ENCODE data around the gene WDFY4. TPM values are rescaled to one million over a fixed set of nuclear protein-coding genes. Genes with fewer than 3 reads are reported as not detected.

Gene WDFY4
- total RNA-seq, 1 donor from 2014 or later: not detected

GRCh38 chr10:48938990-48939536 lies 254.4 kb downstream of the WDFY4 start:
- no peak for TF ChIP-seq CTCF (IDR thresholded peaks at IDR 0.05; ENCODE audit: insufficient read depth, low read length, poor library complexity, severe bottlenecking)
- Histone ChIP-seq H3K4me3 (ENCODE audit: low read depth, low read length) (no peak overlapping the region), H3K27me3 (ENCODE audit: control insufficient read depth, insufficient read depth, low read length) (peaks cover 2% of the 10 kb centered on the region), H3K36me3 (ENCODE audit: control insufficient read depth, insufficient read depth, low read length) (no peaks in the 10 kb centered on the region)
- DNase-seq (ENCODE audit: low read depth): no peak

GRCh38 chr10:48939790-48940325 lies 255.2 kb downstream of the WDFY4 start, which contains the start of gene LRRC18:
Gene LRRC18 (minus strand): TSS chr10:48939840. CDS start chr10:48914155, 25,685 bp downstream.
- TF ChIP-seq CTCF (IDR thresholded peaks at IDR 0.05; ENCODE audit: insufficient read depth, low read length, poor library complexity, severe bottlenecking): no peak
- Histone ChIP-seq H3K27me3 (ENCODE audit: control insufficient read depth, insufficient read depth, low read length) (peaks cover 2% of the 10 kb centered on the region), H3K36me3 (ENCODE audit: control insufficient read depth, insufficient read depth, low read length) (no peaks in the 10 kb centered on the region), H3K4me3 (ENCODE audit: low read depth, low read length) (no peak within 1 kb of the TSS)
- DNase-seq (ENCODE audit: low read depth): no peak

- H3K27me3 ChIP-seq (ENCODE audit: control insufficient read depth, insufficient read depth, low read length): no peaks in the 10 kb centered on the region
- TF ChIP-seq CTCF (IDR thresholded peaks at IDR 0.05; ENCODE audit: insufficient read depth, low read length, poor library complexity, severe bottlenecking): no peak
Observed at GRCh38 chr10:48940372-48940771, 255.7 kb downstream of the WDFY4 start.

GRCh38 chr10:48940958-48941357 lies 256.3 kb downstream of the WDFY4 start:
- no peak for DNase-seq (ENCODE audit: low read depth)
- Histone ChIP-seq H3K36me3 (ENCODE audit: control insufficient read depth, insufficient read depth, low read length) (no peaks in the 10 kb centered on the region), H3K27me3 (ENCODE audit: control insufficient read depth, insufficient read depth, low read length) (no peaks in the 10 kb centered on the region), H3K4me3 (ENCODE audit: low read depth, low read length) (no peak overlapping the region)
- TF ChIP-seq CTCF (IDR thresholded peaks at IDR 0.05; ENCODE audit: insufficient read depth, low read length, poor library complexity, severe bottlenecking): no peak

More at GRCh38 chr10:48940372-48940771, 255.7 kb downstream of the WDFY4 start:
- H3K36me3 ChIP-seq (ENCODE audit: control insufficient read depth, insufficient read depth, low read length): no peaks in the 10 kb centered on the region
- no peak for DNase-seq (ENCODE audit: low read depth)
- H3K4me3 ChIP-seq (ENCODE audit: low read depth, low read length): no peak overlapping the region

GRCh38 chr10:48941427-48942075 lies 256.9 kb downstream of the WDFY4 start:
- H3K36me3 ChIP-seq (ENCODE audit: control insufficient read depth, insufficient read depth, low read length): no peaks in the 10 kb centered on the region
- H3K4me3 ChIP-seq (ENCODE audit: low read depth, low read length): no peak overlapping the region
- no peak for DNase-seq (ENCODE audit: low read depth)
- no peak for TF ChIP-seq CTCF (IDR thresholded peaks at IDR 0.05; ENCODE audit: insufficient read depth, low read length, poor library complexity, severe bottlenecking)
- no peaks in the 10 kb centered on the region for H3K27me3 ChIP-seq (ENCODE audit: control insufficient read depth, insufficient read depth, low read length)
